Type B pancreatic cell (in vitro differentiated cells): ENCODE results near the gene ADAMTS20. TPM values are rescaled to one million over a fixed set of nuclear protein-coding genes. Genes with fewer than 3 reads are reported as not detected.

ENCODE experiments used
- DNase-seq: peaks from one replicate; pipeline ENCODE4 v3.0.0; 2021; ENCODE audit warnings: mixed read lengths; ENCODE audit not compliant: unreplicated experiment; ENCODE audit errors: extremely low spot score
- H3K27ac Mint-ChIP-seq: 2 replicates; pipeline ENCODE4 v1.8.0; 2021; ENCODE audit warnings: mild to moderate bottlenecking, mixed read lengths
- H3K27me3 Mint-ChIP-seq: 2 replicates; pipeline ENCODE4 v1.8.0; 2021; ENCODE audit warnings: mixed read lengths
- H3K36me3 Mint-ChIP-seq: 2 replicates; pipeline ENCODE4 v1.8.0; 2021; ENCODE audit warnings: mixed read lengths
- H3K4me1 Mint-ChIP-seq: one replicate; pipeline ENCODE4 v1.8.0; 2021; ENCODE audit warnings: mixed read lengths; ENCODE audit not compliant: unreplicated experiment
- H3K4me3 Mint-ChIP-seq: 2 replicates; pipeline ENCODE4 v1.8.0; 2021; ENCODE audit warnings: mild to moderate bottlenecking, mixed read lengths
- H3K9me3 Mint-ChIP-seq: 2 replicates; pipeline ENCODE4 v1.8.0; 2021; ENCODE audit warnings: mixed read lengths
- total RNA-seq: library from RNA; stranded (reverse); gene quantifications from 2 replicates; pipeline ENCODE4 v1.2.1, GENCODE V29; 2021; ENCODE audit warnings: low replicate concordance
- TF ChIP-seq, protein P1 (sequence below): fragments of 200-600 bp; sonication (generic); conservative IDR thresholded peaks from 2 replicates; pipeline ENCODE4 v1.5.0; 2021; ENCODE audit warnings: antibody characterized with exemption, mild to moderate bottlenecking

Gene ADAMTS20
- total RNA-seq, 1 donor from 2014 or later, result 3.1 TPM

DNA sequence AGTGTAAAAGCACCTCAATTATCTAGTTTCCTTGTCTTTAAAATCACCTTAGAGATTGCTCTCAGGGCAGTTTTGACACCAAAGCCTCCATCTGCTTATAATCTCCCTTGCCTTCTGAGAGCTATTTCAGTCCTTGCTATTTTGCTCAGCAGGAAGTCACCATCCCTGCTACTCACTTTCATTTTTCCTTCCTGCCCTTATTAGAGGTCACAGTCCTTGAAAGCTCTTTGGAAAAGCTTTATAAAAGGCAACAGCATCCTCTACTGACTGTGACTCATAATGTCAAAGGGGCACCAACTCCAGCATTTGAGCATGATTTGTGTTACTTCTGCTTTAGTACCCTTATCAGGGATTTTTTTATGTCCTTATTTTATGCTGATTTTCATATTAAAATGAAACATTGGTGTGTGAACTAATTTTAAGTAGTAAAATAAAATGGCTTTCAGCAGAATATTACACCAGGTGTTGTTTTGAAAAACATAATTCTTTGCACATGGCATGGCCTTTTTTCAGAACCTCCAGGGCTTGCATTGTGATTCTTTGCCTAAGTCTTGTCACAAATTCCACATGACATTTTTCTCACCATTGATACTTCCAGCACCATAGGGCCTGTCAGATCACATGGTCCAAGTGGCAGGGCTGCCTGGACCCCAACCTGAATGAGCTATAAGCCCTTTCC is 213.0 kb downstream of the ADAMTS20 start:
- no peak for DNase-seq

DNA sequence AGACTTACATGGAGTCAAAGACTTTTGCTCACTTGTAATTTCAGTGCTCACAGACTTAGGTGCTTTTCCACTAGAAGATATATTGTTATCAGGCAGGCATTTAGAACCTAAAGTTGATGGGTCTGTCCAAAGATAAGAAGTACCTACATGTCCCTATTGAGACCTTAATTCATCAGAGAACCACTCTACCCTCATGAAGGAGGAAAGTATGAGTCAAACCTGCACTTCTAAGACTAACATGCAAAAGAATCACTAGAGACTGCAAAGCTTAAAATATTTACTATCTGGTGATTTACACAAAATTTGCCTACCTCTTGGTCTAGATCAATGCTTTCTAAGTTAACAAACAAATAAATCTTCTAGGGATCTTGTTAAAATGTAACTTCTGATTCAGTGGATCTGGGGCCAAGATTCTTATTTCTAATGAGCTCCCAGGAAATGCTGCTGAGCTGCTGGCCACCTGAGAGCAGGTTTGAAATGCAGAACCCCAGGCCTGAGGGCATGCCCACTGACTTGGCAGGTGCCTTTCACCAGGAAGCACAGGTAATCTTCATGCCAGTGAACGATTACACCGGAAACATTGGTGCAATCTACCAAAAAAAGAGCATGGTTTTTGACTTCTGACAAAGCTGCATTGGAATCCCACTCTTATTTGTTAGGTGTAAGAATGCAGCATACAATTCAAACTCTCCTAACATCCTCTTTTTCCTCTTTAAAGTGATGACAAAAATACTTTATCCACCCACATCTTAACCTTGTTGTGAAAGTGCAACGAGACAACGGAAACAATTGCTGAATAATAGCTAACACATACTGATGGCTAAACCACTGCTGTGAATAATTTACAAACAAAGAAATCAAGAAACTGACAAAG is 214.2 kb downstream of the ADAMTS20 start:
- DNase-seq, result no peak
- H3K4me1 Mint-ChIP-seq, result peaks cover 19% of the 10 kb centered on the region
- no peak overlapping the region for H3K27ac Mint-ChIP-seq
- H3K9me3 Mint-ChIP-seq, result no peaks in the 10 kb centered on the region
- no peak overlapping the region for H3K4me3 Mint-ChIP-seq
- no peaks in the 10 kb centered on the region for H3K27me3 Mint-ChIP-seq
- TF ChIP-seq, protein P1, sequence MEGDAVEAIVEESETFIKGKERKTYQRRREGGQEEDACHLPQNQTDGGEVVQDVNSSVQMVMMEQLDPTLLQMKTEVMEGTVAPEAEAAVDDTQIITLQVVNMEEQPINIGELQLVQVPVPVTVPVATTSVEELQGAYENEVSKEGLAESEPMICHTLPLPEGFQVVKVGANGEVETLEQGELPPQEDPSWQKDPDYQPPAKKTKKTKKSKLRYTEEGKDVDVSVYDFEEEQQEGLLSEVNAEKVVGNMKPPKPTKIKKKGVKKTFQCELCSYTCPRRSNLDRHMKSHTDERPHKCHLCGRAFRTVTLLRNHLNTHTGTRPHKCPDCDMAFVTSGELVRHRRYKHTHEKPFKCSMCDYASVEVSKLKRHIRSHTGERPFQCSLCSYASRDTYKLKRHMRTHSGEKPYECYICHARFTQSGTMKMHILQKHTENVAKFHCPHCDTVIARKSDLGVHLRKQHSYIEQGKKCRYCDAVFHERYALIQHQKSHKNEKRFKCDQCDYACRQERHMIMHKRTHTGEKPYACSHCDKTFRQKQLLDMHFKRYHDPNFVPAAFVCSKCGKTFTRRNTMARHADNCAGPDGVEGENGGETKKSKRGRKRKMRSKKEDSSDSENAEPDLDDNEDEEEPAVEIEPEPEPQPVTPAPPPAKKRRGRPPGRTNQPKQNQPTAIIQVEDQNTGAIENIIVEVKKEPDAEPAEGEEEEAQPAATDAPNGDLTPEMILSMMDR, result no peak
- no peaks in the 10 kb centered on the region for H3K36me3 Mint-ChIP-seq

More for the DNA sequence above, 213.0 kb downstream of the ADAMTS20 start:
- H3K27me3 Mint-ChIP-seq, result no peaks in the 10 kb centered on the region
- H3K36me3 Mint-ChIP-seq, result no peaks in the 10 kb centered on the region
- peak overlapping the region; percentile 35 for H3K27ac Mint-ChIP-seq
- no peaks in the 10 kb centered on the region for H3K9me3 Mint-ChIP-seq
- H3K4me1 Mint-ChIP-seq, result peaks cover 19% of the 10 kb centered on the region
- H3K4me3 Mint-ChIP-seq, result no peak overlapping the region
- TF ChIP-seq, protein P1, result peak; percentile 74

DNA sequence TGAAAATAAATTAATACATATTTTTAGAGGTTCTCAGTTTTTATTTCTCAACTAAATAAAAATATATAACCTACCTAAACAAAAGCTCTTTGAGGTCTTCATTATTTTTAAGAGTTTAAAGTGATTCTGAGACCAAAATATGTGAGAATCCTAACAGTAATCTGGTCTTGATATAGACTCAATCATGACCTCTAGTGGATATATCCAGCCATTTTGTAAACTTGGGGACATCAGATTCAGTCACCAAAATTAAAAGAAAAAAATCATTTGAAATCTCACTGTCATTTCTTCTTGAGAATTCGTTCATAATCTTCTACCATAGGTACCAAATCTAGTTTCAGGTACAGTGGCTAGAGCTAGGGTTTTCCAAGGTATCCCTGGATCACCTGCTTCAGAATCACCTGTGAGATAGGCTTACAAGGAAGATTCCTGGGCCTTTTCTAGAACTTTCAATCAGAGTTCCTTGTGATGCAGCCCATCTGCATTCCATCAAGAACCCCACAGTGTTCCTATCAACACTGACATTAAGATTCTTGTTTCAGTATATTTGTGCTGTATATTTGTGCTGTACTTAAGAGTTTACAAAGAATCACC is 214.9 kb downstream of the ADAMTS20 start:
- TF ChIP-seq, protein P1, result peak; percentile 80
- Mint-ChIP-seq H3K4me1 (peaks cover 19% of the 10 kb centered on the region), H3K36me3 (no peaks in the 10 kb centered on the region), H3K27ac (no peak overlapping the region), H3K4me3 (no peak overlapping the region), H3K27me3 (no peaks in the 10 kb centered on the region), H3K9me3 (no peaks in the 10 kb centered on the region)
- no peak for DNase-seq

DNA sequence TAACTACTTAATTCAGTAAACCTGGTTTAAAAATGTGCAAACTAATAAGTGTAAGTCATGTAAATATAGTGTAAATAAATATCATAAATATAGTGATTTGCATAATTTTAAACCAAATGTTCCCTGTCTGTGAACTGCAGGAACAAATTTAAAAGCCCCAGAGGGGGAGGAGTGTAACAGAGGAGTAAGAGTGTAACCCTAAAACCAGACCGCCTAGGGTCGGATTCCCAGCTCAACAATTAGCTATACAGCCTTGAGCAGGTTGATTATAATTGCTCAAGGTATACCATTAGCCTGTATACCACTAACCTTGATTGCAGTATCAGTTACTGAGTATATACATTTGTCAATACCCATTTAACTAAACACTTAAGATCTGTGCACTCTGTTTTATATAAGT is 218.4 kb downstream of the ADAMTS20 start:
- H3K36me3 Mint-ChIP-seq, result no peaks in the 10 kb centered on the region
- H3K4me1 Mint-ChIP-seq, result peaks cover 8% of the 10 kb centered on the region
- TF ChIP-seq, protein P1, result no peak
- H3K4me3 Mint-ChIP-seq, result no peak overlapping the region
- H3K9me3 Mint-ChIP-seq, result no peaks in the 10 kb centered on the region
- H3K27ac Mint-ChIP-seq, result no peak overlapping the region
- no peaks in the 10 kb centered on the region for H3K27me3 Mint-ChIP-seq
- DNase-seq, result no peak

DNA sequence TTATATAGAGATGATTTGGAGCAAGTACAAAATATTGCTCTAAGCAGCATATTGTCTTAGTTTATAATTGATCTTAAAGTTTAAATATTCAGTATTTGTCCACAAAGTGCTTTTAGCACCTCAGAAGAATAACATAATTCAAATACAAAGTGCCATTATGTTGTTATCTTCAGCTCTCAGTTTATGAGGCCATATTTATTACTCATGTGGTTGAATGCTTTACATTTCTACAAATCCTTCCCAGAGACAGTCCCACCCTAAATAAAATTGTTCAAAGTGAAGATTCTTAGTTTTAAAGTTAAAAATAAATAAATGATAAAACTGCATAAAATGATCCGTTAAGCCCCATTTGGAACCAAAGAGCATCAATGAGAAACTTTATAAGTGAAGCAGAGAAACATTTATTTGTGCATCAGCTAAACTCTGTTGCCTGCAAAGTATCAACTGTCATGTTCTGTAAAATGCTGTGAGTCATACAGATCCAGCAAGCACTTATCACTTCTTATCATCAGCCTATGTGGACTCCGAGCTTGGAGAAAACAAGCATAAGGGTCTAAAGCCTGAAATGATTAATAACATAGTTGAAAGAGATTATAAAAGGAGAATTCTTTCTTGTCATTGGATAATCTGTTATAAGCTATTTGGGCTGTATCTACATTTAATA is 218.9 kb downstream of the ADAMTS20 start:
- no peaks in the 10 kb centered on the region for H3K27me3 Mint-ChIP-seq
- no peak overlapping the region for H3K27ac Mint-ChIP-seq
- DNase-seq, result no peak
- no peak overlapping the region for H3K4me3 Mint-ChIP-seq
- H3K9me3 Mint-ChIP-seq, result peaks cover 4% of the 10 kb centered on the region
- H3K36me3 Mint-ChIP-seq, result peaks cover under 1% of the 10 kb centered on the region
- TF ChIP-seq, protein P1, result no peak
- H3K4me1 Mint-ChIP-seq, result peaks cover 3% of the 10 kb centered on the region
